ENCODE measurements around the gene TNKS1BP1. TPM values are rescaled to one million over a fixed set of nuclear protein-coding genes. Genes with fewer than 3 reads are reported as not detected.

Gene TNKS1BP1
- total and polyA plus RNA-seq, 2 of the 8 experiments (the other 6 are each of a cell fraction or from before 2014, with no cell fraction given), result 50.0 to 122 TPM

DNA sequence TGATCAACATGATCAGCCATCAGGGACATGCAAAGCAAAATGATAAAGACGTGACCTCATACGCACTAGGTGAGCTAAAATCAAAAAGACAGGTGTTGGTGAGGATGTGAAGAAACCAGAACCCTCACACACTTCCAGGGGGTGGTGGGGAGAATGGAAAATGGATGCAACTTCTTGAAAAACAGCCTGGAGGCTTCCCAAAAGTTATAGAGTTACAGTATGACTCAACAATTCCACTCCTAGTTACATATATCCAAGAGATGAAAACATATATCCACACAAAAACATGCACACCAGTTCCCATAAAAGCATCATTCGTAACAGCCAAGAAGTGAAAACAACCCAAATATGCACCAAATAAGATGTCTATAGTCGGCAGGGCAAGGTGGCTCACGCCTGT is 45.6 kb downstream of the TNKS1BP1 start:
- Histone ChIP-seq H3K79me2 (ENCODE audit: control insufficient read depth in 1 of 2, insufficient read depth in 2 of 2, low read length in 2 of 2) (no peaks in the 10 kb centered on the region), H3K23me2 (ENCODE audit: low read depth, low read length) (no peaks in the 10 kb centered on the region), H3K14ac (ENCODE audit: insufficient read length) (no peak overlapping the region), H3K36me3 (ENCODE audit: control insufficient read depth in 2 of 4, insufficient read depth in 4 of 4, low read length in 3 of 4) (no peaks in the 10 kb centered on the region), H3K4me2 (ENCODE audit: insufficient read depth in 1 of 2, low read depth in 2 of 2, low read length in 2 of 2) (no peak overlapping the region), H2BK5ac (ENCODE audit: low read depth, low read length) (0 out of 2 replicates have a peak overlapping the region, but pooled peaks have one; percentile 38), H2AK5ac (ENCODE audit: low read depth, low read length) (no peak overlapping the region; the same call in 1 of the 2 replicates), H3K4ac (replicated peaks; ENCODE audit: insufficient read length, low read depth, low read length) (no peak overlapping the region), H2AFZ (ENCODE audit: low read length) (no peak overlapping the region), H3K4me3 (ENCODE audit: extremely low read depth in 1 of 4, insufficient read depth in 2 of 4, low read depth in 3 of 4, low read length in 4 of 4) (no peak overlapping the region), H3K23ac (ENCODE audit: insufficient read length) (no peak overlapping the region), H2BK15ac (ENCODE audit: low read length) (no peak overlapping the region), H3K56ac (replicated peaks; ENCODE audit: insufficient read length, low read depth, low read length) (no peak overlapping the region), H4K5ac (ENCODE audit: insufficient read length, low read depth, low read length) (no peak overlapping the region), H2BK20ac (ENCODE audit: low read length) (peak overlapping the region; percentile 94), H3K18ac (ENCODE audit: extremely low read depth, low read length) (no peak overlapping the region), H4K20me1 (replicated peaks in 1 of 2; ENCODE audit: control insufficient read depth in 1 of 2, insufficient read depth in 2 of 2, low read length in 2 of 2) (no peaks in the 10 kb centered on the region), H4K91ac (replicated peaks; ENCODE audit: insufficient read length, low read length) (no peak overlapping the region), H3K27me3 (replicated peaks in 1 of 4; ENCODE audit: control insufficient read depth in 3 of 4, extremely low read depth in 1 of 4, insufficient read depth in 3 of 4, low read length in 3 of 4) (peaks cover 0 to 2% (median 0%) of the 10 kb centered on the region in 4 experiments; a peak in 3 of 7 replicates), H2BK12ac (ENCODE audit: low read depth, low read length) (peak overlapping the region; percentile 44), H3K79me1 (ENCODE audit: low read depth, low read length) (no peaks in the 10 kb centered on the region), H3K9me3 (ENCODE audit: insufficient read depth in 2 of 2, low read depth in 1 of 2, low read length in 1 of 2) (peaks cover 0 to 7% of the 10 kb centered on the region in 2 experiments; a peak in 1 of 4 replicates), H3K4me1 (replicated peaks in 1 of 4; ENCODE audit: control insufficient read depth in 3 of 4, insufficient read depth in 4 of 4, low read length in 3 of 4) (peaks cover 4 to 15% (median 11%) of the 10 kb centered on the region in 4 experiments), H2BK120ac (replicated peaks; ENCODE audit: low read depth, low read length) (no peak overlapping the region), H4K8ac (ENCODE audit: extremely low read depth, insufficient read depth, low read length) (no peak overlapping the region), H3K9ac (replicated peaks in 1 of 4; ENCODE audit: extremely low read depth in 1 of 4, low read depth in 3 of 4, low read length in 3 of 4) (no peak overlapping the region), H3K27ac (ENCODE audit: low read depth, low read length) (no peak overlapping the region)
- FAIRE-seq, result no peak
- ChIA-PET POLR2A (ENCODE audit: partially characterized antibody) (interaction anchor here (0.6 to 2.7 kb wide), 9 partner anchors 11 to 52 kb away, joined by 3 to 12 read pairs (median 5); partner anchors contain the start of gene TNKS1BP1), CTCF (ENCODE audit: partially characterized antibody) (interaction anchor here (0.6 to 3.3 kb wide), 5 partner anchors 10 to 770 kb away, joined by 3 to 33 read pairs (median 3); no protein-coding TSS in a partner anchor)
- WGBS, 2 experiments (ENCODE audit: extremely low coverage in 1 of 2, insufficient coverage in 1 of 2, insufficient read length in 1 of 2, insufficient replicate concordance in 2 of 2, low coverage in 1 of 2, low lambda C conversion rate in 2 of 2, missing lambda C conversion rate in 1 of 2), result 88% methylated on average over 5 of the region's 5 CpGs; no CpG with 5 or more reads in 1 of the 2 experiments
- DNase-seq (ENCODE audit: low read depth in 1 of 2, low spot score in 2 of 2), result no peak
- TF ChIP-seq BRCA1 (IDR thresholded peaks at IDR 0.05; ENCODE audit: low read depth, low read length), result no peak
- no peak for TF ChIP-seq EGR1 (IDR thresholded peaks at IDR 0.05; ENCODE audit: borderline replicate concordance, low read depth, low read length)
- TF ChIP-seq SP2 (IDR thresholded peaks at IDR 0.05; ENCODE audit: low read length), result no peak
- TF ChIP-seq, protein P1, sequence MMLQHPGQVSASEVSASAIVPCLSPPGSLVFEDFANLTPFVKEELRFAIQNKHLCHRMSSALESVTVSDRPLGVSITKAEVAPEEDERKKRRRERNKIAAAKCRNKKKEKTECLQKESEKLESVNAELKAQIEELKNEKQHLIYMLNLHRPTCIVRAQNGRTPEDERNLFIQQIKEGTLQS (IDR thresholded peaks at IDR 0.05; ENCODE audit: insufficient read depth, low read depth, low read length), result no peak
- no peak for TF ChIP-seq NRF1 (IDR thresholded peaks at IDR 0.05; ENCODE audit: low read depth, low read length)
- TF ChIP-seq KDM5A (IDR thresholded peaks at IDR 0.05; ENCODE audit: low read length), result no peak
- TF ChIP-seq GTF2F1 (IDR thresholded peaks at IDR 0.05; ENCODE audit: borderline replicate concordance, low read depth, low read length), result no peak
- no peak for TF ChIP-seq CTBP2 (IDR thresholded peaks at IDR 0.05; ENCODE audit: borderline replicate concordance, insufficient read depth, insufficient read length, low read length)
- no peak for TF ChIP-seq BCL11A (IDR thresholded peaks at IDR 0.05; ENCODE audit: low read depth in 2 of 2, low read length in 2 of 2)
- TF ChIP-seq SP1 (IDR thresholded peaks at IDR 0.05; ENCODE audit: low read depth, low read length), result no peak
- TF ChIP-seq JUND (IDR thresholded peaks at IDR 0.05; ENCODE audit: low read length), result no peak
- TF ChIP-seq, protein P2, sequence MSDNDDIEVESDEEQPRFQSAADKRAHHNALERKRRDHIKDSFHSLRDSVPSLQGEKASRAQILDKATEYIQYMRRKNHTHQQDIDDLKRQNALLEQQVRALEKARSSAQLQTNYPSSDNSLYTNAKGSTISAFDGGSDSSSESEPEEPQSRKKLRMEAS (IDR thresholded peaks at IDR 0.05), result no peak
- TF ChIP-seq SIX5 (IDR thresholded peaks at IDR 0.05; ENCODE audit: low read depth, low read length), result no peak
